Measurements from ENCODE around the gene INPP4B.

GRCh38 chr4:142406917-142407501 lies 439.1 kb downstream of the INPP4B start:
- TF ChIP-seq CTCF (IDR thresholded peaks at IDR 0.05) (no peak), ZFX (IDR thresholded peaks at IDR 0.05; ENCODE audit: borderline replicate concordance) (no peak)

Measured in 22Rv1 (cell line).